HepG2 (cell line): ENCODE data around the gene TRIAP1. TPM values are rescaled to one million over a fixed set of nuclear protein-coding genes. Genes with fewer than 3 reads are reported as not detected.

Experiments used
- AGO1 ChIP-seq: fragments of 200-400 bp; formaldehyde crosslinking; IDR thresholded peaks from 2 replicates; pipeline ENCODE4 v1.6.1; 2017; ENCODE audit warnings: mild to moderate bottlenecking, low read depth, low read length, moderate library complexity; ENCODE audit not compliant: poor library complexity, severe bottlenecking
- HNRNPK ChIP-seq: fragments of 200-400 bp; formaldehyde crosslinking; IDR thresholded peaks from 2 replicates; pipeline ENCODE4 v1.6.1; 2018; ENCODE audit warnings: low read length, low read depth, moderate library complexity, mild to moderate bottlenecking; ENCODE audit not compliant: poor library complexity, severe bottlenecking
- MAFK ChIP-seq, 2 experiments: IDR thresholded peaks in 1 of 2; conservative IDR thresholded peaks in 1 of 2; 2 replicates each; pipeline ENCODE4 v1.6.1; 2011; ENCODE audit warnings: improper control_type of control experiment in 2 of 2, low read length in 2 of 2
- MBD4 ChIP-seq: IDR thresholded peaks from 2 replicates; pipeline ENCODE4 v1.6.1; 2012; ENCODE audit warnings: low read length, inconsistent platforms, borderline replicate concordance
- MBNL3 ChIP-seq: fragments of 250-450 bp; sonication (Bioruptor Pico); conservative IDR thresholded peaks from 2 replicates; pipeline ENCODE4 v1.8.0; 2022; ENCODE audit warnings: mild to moderate bottlenecking, inconsistent platforms
- MYPOP ChIP-seq: sonication (generic); formaldehyde crosslinking; IDR thresholded peaks from 2 replicates; pipeline ENCODE4 v1.8.1; 2023; ENCODE audit warnings: mild to moderate bottlenecking, moderate library complexity, missing genetic modification reagents
- NR2C2 ChIP-seq: sonication (generic); formaldehyde crosslinking; IDR thresholded peaks from 2 replicates; pipeline ENCODE4 v1.4.0; 2020; ENCODE audit warnings: missing genetic modification reagents, mild to moderate bottlenecking, moderate library complexity, borderline replicate concordance
- SAFB2 ChIP-seq: sonication (generic); formaldehyde crosslinking; IDR thresholded peaks from 2 replicates; pipeline ENCODE4 v1.5.1; 2020; ENCODE audit warnings: missing genetic modification reagents, low read depth, mild to moderate bottlenecking, borderline replicate concordance
- SP4 ChIP-seq: sonication (generic); formaldehyde crosslinking; IDR thresholded peaks from 2 replicates; pipeline ENCODE4 v1.8.1; 2023; ENCODE audit warnings: mild to moderate bottlenecking, missing genetic modification reagents
- TMF1 ChIP-seq: sonication (generic); formaldehyde crosslinking; IDR thresholded peaks from 2 replicates; pipeline ENCODE4 v1.8.1; 2022; ENCODE audit warnings: low read depth, missing genetic modification reagents
- ZBTB21 ChIP-seq: sonication (generic); formaldehyde crosslinking; IDR thresholded peaks from 2 replicates; pipeline ENCODE4 v1.4.0; 2020; ENCODE audit warnings: missing genetic modification reagents
- ZNF713 ChIP-seq: sonication (generic); formaldehyde crosslinking; IDR thresholded peaks from 2 replicates; pipeline ENCODE4 v1.4.0; 2020; ENCODE audit warnings: mild to moderate bottlenecking, missing genetic modification reagents
- ZNF746 ChIP-seq: sonication (generic); formaldehyde crosslinking; IDR thresholded peaks from 2 replicates; pipeline ENCODE4 v1.8.0; 2022; ENCODE audit warnings: mild to moderate bottlenecking, missing genetic modification reagents
- polyA plus RNA-seq, 8 experiments: library from polyadenylated mRNA; depleted of rRNA in 3 of 8; stranded (reverse) in 7 of 8; unstranded in 1 of 8; fragments of >200 nt; fragmentation: Illumina TruSeq in 4 of 8; extraction: Trizol in 4 of 8; gene quantifications; 2 replicates each; pipeline versions ENCODE4 v1.2.1 to v1.2.3, GENCODE V29; 2011 to 2016; ENCODE audit warnings: low read depth in 4 of 8, missing spikeins in 1 of 8, mixed read lengths in 1 of 8; ENCODE audit not compliant: insufficient read depth in 1 of 8
- total RNA-seq, 5 experiments: library from RNA; depleted of rRNA; stranded (reverse); fragments of >200 nt; fragmentation: Illumina TruSeq; extraction: Trizol; gene quantifications; 2 replicates each; pipeline ENCODE4 v1.2.3, GENCODE V29; 2016; ENCODE audit warnings: low read depth in 1 of 5
- TF ChIP-seq, protein P1 (sequence below): sonication (generic); formaldehyde crosslinking; IDR thresholded peaks from 2 replicates; pipeline ENCODE4; 2020; ENCODE audit warnings: missing genetic modification reagents, mild to moderate bottlenecking, borderline replicate concordance
- TF ChIP-seq, protein P2 (sequence below): sonication (generic); formaldehyde crosslinking; IDR thresholded peaks from 2 replicates; pipeline ENCODE4 v1.5.0; 2020; ENCODE audit warnings: missing genetic modification reagents
- TF ChIP-seq, protein P3 (sequence below): sonication (generic); formaldehyde crosslinking; IDR thresholded peaks from 2 replicates; pipeline ENCODE4 v1.5.0; 2020; ENCODE audit warnings: mild to moderate bottlenecking, missing genetic modification reagents
- TF ChIP-seq, protein P4 (sequence below): sonication (generic); formaldehyde crosslinking; IDR thresholded peaks from 2 replicates; pipeline ENCODE4 v1.4.0; 2020; ENCODE audit warnings: missing genetic modification reagents
- TF ChIP-seq, protein P5 (sequence below): IDR thresholded peaks from 2 replicates; pipeline ENCODE4 v1.6.1; 2016

Gene TRIAP1
- total and polyA plus RNA-seq, 2 of the 13 experiments (the other 11 are each of a cell fraction or from before 2014, with no cell fraction given) = 55.0 to 117 TPM

GRCh38 chr12:120469450-120470149, 23.4 kb upstream of the TRIAP1 start, which contains the start of gene SRSF9 (continued):
- TF ChIP-seq MAFK (conservative IDR thresholded peaks at IDR 0.05 in 1 of 2, IDR thresholded peaks at IDR 0.05 in 1 of 2; ENCODE audit: low read length in 2 of 2) = no peak
- peak; percentile 21; the same call in 1 of the 2 replicates for TF ChIP-seq MYPOP (CRISPR knock-in tag)
- TF ChIP-seq, protein P1, sequence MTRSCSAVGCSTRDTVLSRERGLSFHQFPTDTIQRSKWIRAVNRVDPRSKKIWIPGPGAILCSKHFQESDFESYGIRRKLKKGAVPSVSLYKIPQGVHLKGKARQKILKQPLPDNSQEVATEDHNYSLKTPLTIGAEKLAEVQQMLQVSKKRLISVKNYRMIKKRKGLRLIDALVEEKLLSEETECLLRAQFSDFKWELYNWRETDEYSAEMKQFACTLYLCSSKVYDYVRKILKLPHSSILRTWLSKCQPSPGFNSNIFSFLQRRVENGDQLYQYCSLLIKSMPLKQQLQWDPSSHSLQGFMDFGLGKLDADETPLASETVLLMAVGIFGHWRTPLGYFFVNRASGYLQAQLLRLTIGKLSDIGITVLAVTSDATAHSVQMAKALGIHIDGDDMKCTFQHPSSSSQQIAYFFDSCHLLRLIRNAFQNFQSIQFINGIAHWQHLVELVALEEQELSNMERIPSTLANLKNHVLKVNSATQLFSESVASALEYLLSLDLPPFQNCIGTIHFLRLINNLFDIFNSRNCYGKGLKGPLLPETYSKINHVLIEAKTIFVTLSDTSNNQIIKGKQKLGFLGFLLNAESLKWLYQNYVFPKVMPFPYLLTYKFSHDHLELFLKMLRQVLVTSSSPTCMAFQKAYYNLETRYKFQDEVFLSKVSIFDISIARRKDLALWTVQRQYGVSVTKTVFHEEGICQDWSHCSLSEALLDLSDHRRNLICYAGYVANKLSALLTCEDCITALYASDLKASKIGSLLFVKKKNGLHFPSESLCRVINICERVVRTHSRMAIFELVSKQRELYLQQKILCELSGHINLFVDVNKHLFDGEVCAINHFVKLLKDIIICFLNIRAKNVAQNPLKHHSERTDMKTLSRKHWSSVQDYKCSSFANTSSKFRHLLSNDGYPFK = peak; percentile 73; the same call in 1 of the 2 replicates
- TF ChIP-seq, protein P2, sequence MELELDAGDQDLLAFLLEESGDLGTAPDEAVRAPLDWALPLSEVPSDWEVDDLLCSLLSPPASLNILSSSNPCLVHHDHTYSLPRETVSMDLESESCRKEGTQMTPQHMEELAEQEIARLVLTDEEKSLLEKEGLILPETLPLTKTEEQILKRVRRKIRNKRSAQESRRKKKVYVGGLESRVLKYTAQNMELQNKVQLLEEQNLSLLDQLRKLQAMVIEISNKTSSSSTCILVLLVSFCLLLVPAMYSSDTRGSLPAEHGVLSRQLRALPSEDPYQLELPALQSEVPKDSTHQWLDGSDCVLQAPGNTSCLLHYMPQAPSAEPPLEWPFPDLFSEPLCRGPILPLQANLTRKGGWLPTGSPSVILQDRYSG (CRISPR knock-in tag) = no peak
- no peak for TF ChIP-seq MBD4
- no peak for TF ChIP-seq AGO1
- TF ChIP-seq, protein P3, sequence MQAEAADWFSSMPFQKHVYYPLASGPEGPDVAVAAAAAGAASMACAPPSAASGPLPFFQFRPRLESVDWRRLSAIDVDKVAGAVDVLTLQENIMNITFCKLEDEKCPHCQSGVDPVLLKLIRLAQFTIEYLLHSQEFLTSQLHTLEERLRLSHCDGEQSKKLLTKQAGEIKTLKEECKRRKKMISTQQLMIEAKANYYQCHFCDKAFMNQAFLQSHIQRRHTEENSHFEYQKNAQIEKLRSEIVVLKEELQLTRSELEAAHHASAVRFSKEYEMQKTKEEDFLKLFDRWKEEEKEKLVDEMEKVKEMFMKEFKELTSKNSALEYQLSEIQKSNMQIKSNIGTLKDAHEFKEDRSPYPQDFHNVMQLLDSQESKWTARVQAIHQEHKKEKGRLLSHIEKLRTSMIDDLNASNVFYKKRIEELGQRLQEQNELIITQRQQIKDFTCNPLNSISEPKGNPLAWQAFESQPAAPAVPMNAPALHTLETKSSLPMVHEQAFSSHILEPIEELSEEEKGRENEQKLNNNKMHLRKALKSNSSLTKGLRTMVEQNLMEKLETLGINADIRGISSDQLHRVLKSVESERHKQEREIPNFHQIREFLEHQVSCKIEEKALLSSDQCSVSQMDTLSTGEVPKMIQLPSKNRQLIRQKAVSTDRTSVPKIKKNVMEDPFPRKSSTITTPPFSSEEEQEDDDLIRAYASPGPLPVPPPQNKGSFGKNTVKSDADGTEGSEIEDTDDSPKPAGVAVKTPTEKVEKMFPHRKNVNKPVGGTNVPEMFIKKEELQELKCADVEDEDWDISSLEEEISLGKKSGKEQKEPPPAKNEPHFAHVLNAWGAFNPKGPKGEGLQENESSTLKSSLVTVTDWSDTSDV (CRISPR knock-in tag) = no peak; the same call in 1 of the 2 replicates
- TF ChIP-seq TMF1 (CRISPR knock-in tag) = 0 out of 2 replicates have a peak, but pooled peaks have one; percentile 87
- TF ChIP-seq ZNF713 (CRISPR knock-in tag) = no peak; the same call in 1 of the 2 replicates
- no peak for TF ChIP-seq MBNL3 (CRISPR knock-in tag)
- TF ChIP-seq, protein P4, sequence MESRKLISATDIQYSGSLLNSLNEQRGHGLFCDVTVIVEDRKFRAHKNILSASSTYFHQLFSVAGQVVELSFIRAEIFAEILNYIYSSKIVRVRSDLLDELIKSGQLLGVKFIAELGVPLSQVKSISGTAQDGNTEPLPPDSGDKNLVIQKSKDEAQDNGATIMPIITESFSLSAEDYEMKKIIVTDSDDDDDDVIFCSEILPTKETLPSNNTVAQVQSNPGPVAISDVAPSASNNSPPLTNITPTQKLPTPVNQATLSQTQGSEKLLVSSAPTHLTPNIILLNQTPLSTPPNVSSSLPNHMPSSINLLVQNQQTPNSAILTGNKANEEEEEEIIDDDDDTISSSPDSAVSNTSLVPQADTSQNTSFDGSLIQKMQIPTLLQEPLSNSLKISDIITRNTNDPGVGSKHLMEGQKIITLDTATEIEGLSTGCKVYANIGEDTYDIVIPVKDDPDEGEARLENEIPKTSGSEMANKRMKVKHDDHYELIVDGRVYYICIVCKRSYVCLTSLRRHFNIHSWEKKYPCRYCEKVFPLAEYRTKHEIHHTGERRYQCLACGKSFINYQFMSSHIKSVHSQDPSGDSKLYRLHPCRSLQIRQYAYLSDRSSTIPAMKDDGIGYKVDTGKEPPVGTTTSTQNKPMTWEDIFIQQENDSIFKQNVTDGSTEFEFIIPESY (CRISPR knock-in tag) = peak; percentile 43; the same call in 1 of the 2 replicates
- TF ChIP-seq ZNF746 (CRISPR knock-in tag) = peak; percentile 51; the same call in 1 of the 2 replicates
- peak; percentile 8 for TF ChIP-seq HNRNPK
- TF ChIP-seq SP4 (CRISPR knock-in tag) = no peak
- peak; percentile 62 for TF ChIP-seq NR2C2 (CRISPR knock-in tag)
- no peak for TF ChIP-seq SAFB2
- TF ChIP-seq, protein P5, sequence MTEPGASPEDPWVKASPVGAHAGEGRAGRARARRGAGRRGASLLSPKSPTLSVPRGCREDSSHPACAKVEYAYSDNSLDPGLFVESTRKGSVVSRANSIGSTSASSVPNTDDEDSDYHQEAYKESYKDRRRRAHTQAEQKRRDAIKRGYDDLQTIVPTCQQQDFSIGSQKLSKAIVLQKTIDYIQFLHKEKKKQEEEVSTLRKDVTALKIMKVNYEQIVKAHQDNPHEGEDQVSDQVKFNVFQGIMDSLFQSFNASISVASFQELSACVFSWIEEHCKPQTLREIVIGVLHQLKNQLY = no peak; the same call in 1 of the 2 replicates
- TF ChIP-seq ZBTB21 (CRISPR knock-in tag) = no peak
